NCI-H2081 (cell line): Measurements from ENCODE around the gene C5orf15.

Experiments
- DNase-seq, 2 experiments: peaks; one replicate each; lab custom pipeline; 2025; lab: John Stamatoyannopoulos, UW

C5orf15 gene

DNA sequence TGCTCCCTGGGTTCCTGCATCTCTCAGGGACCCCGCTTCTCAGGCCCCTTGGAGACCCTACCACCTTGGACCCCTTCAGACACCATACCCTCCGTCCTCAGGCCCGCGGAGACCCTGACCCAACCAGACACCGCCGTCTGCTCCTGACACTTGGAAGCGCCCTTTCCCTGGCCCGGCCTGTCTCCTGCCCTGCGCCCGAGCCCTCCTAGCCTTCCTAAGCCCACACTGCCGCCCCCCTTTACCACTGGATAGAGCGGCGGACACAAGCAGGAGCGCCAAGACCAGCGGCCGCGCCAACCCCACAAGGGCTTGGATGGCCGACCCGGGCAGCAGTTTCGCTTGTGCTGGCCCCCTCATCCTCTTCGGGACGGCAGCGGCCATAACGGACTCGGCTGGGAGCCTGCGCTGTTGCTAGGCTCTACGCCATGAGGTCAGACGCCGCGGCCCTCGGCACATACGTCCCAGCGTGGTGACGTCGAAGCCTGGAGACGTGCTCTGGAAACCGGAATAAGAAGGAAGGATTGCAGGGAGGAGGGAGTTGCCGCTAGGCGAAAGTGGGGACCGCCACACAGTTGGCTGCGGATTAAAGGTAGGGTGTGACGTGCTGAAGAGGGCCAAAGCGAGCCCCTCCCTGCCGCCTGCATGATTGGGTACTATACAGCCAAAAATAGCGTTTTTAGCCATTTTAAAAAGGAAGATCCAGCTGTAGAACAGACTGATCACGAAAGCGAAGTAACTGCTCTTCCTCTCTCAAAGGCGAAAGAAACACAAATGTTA lies at the start of gene C5orf15:
C5orf15 (minus strand) TSS at position 422 of the 777 bp plus-strand sequence; CDS start at position 381, 41 bp downstream.
- peak; percentile 86 to 91 for DNase-seq

DNA sequence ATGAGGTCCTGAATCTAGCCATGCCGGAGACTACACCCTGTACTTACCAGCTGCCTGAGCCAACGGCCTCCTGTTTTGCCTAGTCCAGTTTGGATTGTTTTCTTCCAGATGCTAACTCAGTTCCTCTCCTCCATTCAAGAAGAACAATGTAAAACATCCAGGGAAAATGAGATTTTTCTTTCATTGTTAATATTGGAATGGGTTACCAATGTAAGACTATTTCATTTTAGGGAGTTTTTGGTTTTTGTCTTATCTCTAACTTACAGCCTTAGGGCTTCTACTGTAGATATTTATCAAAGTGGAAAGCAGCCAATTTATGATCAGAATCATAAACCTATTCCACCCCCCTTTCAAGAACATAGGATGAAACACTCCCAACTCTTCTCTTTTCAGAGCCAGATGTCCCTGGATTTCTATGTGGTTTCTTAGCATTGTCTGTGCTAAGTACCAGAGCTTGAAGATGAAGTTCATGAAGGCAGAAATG lies 39.9 kb upstream of the C5orf15 start:
- DNase-seq: no peak

DNA sequence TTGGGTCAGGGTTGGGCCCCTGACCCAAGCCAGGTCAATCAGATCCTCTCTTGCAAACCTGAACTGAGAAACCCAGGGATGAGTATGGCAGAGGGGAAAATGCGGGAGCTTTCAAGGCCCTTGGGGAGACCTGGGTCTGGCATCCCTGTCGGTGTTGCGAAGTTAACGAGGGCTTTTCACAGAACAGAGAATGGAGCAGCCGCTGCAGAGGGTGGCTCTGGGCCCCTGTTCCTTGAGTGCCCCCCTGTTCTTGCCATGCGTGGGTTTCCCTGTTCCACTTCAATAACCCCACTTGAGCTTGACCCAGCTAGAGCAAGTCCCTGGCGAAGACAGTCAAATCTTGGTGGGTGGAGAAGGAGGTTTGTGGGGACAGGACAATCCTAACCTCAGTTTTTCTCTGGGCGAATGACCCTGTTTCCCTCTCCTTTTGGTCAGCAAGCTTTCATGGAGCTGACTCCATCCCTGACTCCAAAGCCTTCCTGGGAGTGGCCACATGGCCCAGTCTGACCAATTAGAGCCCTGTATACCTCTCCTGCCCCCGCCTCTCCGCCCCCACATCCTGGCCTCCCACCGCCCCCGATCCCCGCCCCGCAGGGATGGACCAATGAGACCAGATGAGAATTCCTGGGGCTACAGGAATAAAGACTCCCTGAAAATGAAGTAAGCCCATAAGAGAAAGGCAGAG lies 39.3 kb upstream of the C5orf15 start:
- no peak for DNase-seq

DNA sequence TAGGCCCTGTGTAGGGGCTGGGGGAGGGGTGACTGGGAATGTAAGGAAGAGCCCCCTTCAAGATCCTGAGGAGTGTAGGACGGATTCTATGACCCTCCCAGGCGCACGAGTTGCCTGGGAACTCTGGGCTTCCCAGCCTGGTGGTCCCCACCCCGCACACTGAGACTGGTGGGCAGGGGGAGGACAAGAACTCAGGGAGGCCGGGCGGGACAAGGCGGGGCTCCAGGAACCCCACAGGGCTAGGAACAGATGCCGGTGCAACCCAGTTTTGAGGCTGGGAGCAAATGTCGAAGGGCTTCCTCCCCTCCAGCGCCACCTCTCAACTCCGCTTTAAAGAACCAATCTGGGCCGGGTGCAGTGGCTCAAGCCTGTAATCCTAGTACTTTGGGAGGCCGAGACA lies 37.7 kb upstream of the C5orf15 start:
- DNase-seq: no peak

DNA sequence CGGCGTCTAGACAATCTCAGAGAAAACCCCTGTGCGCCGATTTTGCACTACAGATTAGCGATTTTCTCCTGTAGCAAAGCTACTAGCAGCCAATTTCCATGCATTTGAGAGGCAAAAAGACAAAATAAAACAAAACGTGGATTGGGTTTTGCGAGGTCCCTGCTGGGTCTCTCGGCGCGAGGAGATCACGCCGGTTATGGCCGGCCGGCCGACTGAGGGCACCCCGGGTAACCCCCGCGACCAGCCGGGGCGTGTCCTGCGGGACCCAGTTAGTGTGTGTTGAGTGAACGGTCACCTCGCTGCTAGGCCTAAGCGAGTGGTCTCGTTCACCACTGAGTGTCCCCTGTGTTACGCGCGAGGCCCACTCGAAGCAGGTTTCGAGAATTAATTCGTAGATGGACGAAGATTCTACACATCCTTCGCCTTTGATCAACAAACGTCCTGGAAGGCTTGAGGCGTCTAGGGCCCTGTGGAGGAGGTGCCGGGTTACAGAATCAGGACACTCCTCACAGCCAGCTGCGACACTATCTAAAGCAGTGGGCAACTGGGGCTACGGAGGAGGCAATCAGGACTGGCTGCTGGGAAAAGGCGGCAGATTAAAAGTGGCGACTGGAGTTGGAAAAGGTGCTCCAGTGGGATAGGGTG lies 37.1 kb upstream of the C5orf15 start:
- no peak for DNase-seq

DNA sequence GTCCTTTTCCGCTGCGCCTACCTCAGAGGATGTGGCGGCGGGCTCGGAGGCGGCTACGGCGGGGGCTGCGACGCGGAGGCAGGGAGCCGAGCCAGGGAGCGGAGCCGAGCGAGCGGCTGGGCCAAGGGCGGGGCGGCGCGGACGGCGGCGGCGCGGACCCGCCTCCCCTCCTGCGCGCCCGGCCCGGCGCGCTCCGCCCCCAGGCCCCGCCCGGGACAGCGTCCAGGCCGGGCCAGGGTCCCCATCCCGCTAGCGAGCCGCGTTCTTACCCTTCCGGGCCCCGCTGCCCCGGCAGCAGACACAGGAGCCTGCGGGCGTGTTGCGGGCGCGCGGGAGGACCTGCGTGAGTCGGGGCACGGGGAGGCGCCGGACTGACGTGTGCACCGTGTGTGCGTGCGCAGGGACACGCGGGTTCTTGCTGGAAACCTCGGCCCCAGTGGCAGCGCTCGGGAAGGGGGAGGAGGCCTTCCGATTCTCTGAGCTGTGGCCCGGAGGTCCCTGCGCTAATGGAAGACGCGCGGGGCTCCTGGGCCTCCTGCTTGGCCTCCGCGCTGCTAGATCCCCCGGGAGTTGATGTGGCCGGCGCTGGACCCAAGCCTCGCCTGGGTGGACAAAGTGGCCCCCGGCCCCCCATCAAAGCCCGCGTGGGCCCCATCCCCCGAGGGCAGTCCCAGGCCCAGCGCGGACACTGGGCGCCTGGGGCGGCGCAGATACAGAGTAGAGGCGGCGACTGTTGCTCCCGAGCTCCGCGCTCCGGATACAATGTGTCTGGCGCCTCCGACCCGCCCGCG lies 36.4 kb upstream of the C5orf15 start, which contains the start of gene VDAC1:
VDAC1 (minus strand) TSS at position 350 of the 791 bp plus-strand sequence. CDS start 11,963 bp downstream, outside the sequence.
- peak; percentile 64 to 74 for DNase-seq

DNA sequence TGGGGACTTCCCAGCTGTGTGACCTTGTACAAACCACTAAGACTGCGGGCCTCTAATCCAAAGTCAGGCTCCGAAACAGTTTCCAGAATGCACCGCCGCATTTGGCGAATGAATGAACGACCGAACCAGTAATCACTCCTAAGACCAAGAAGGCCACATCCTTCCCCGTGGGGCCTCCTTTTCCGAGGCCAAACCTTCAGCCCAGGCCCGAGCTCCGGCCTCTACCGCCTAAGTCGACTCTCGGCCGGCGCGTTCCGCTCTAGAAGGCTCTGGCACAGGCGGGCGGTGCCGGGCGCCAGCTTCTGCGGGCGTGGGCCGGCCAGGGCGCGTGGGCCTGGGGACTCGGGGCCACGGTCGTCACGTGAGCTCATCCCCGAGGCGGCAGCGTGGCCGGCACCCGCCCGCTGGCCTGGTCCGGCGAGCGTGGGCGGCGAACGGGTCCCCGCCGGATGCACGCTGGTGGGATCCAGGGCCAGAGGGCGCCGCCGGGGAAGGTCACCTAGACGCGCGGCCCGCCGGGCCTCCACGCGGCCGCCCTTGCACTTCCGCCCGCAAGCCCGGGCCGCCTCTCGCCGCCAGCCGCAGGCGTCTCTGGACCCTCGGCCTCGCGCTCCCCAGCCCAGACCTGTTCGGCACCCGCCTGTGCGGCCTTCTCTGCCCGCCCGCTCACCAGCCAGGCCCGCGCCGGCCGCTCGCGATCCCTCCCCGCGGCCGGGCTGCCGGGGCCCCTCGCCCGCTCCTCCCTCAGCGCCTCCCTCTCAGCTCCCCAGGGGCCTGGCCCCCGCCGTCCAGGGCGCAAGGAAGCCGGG lies 35.6 kb upstream of the C5orf15 start:
- DNase-seq: peak in 1 of 2 experiments; percentile 18

DNA sequence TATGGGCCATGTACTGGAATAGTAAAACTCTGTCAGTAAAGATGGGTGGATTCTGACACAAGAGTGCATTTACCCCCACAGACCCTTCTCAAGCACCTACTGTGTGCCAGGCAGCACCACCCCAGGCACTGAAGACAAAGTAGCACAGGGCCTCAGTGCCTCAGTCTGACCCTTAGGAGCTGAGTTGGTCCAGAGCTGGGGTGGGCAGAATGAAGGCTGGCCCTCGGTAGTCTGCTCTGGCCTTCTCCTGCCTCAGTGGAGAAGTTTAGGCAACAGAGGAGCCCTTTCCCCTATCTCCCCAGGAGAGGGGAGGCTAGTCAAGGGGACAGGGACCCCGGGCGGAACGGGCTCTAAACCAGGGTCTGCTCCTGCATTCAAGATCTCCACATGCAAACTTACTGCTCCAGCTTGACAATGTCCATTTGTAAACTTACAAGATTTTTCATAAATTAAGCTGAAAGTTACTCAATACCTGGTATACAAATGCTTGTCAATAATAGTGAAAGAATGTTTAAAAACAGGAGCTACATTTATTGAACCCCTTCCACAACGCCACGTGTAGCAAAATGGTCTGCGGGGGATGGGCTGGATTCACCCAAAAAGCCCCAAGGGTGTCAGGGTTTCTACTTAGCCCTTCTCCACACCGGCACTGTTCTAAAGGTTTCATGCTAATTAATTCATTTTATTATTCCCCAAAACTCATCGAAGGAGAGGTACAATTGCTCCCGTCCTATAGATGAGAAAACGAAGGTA lies 34.8 kb upstream of the C5orf15 start:
- DNase-seq: no peak

DNA sequence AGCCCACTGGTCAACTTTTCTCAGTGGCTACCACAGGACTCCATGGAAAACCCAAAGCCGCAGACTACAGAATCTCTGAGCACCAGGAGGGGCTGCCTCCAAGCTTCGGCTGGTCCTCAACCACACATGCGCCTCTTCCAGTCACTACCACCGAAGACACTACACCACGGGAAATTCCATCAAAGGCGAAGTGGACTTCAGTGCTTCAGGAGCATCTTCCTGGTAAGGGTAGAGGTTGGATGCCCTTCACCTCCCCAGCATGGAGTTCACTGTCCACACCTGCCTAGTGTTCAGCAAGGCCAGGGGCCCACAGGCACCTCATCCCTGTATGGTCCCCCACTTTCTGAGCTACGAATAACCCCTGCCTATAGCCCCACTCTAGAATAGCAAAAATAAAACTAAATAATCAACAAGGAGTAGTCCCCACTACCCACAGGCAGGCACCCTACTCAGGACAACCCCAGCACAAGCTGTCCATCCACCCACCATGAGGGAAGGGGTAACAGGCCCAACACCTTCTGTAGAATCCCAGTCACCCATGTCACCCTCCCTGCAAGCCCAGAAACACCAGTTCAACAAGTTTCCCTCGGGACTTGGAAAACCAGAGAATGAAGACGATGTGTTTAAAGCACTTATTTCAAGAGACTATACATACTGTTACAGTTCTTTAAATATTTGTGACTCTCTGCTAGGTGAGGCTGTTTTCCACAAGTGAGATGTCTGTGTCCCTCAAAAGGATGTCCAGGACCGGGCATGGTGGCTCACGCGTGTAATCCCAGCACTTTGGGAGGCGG lies 33.7 kb upstream of the C5orf15 start:
- DNase-seq: no peak

DNA sequence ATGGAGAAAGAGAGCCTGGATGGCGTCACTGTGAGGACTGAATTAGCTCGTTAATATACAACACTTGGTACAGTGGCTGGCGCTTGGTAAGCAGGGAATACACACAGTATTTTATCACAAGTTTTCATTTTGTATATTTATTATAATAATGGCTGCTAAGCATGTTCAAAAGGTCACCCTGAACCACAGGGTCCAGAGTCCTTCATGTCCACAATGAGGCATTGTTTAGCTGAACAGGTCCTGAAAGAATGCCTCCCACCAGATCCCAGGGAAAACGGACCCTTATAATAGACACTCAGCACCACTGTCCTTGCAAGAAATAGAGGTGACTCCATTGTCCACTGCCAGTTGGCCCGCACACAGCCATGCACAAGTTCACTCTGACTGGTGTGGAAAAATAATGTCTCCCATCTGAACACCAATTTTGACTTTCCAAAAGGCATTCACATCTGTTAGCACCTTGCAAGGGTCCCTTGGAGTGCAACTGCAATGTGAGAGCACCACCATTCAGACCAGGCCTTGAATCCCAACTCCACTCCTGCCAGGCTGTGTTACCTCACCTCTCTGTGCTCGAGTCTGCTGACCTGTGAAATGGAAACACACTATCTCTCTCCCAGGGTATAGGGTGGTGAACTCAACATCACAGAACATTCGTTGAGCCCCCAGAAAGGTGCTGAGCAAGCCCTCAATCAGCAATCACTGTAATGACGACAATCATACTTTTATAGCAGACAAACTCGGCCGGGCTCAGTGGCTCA lies 32.5 kb upstream of the C5orf15 start:
- DNase-seq: no peak

DNA sequence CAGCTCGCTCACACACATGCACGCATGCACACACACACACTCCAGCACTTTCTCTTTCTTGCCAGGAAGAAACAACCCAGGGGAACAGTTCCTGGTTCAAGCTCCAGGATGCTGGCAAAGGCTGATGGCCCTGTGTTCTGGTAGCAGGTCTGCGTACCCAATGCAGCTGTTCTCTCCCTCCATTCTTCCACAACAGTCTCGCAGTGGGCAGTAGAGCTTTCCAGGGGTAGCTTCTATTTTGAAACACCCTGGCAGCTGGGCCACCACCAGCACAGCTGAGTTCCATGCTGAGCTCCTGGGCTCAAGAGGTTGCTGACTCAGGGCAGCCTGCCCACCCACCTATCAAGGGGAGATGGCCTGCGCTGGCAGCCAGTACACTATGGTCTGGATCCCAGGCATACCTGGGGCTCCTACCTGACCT lies 31.7 kb upstream of the C5orf15 start:
- DNase-seq: no peak

DNA sequence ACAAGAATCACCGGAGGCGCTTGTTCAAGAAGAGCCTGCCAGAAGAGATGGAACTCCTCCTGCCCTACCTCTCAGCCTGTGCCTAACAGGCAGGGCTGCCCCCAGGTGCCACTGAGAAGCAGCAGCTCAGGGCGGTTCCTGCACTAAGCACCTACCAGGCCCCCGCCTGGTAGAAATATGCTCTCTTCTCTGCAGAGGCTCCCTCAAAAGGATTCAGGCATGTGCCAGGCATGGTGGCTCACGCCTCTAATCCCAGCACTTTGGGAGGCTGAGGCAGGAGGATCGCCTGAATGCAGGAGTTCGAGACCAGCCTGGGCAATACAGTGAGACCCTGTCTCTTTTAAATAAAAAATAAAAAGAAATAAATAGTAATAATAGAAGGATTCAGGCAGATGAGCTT lies 30.4 kb upstream of the C5orf15 start:
- no peak for DNase-seq

DNA sequence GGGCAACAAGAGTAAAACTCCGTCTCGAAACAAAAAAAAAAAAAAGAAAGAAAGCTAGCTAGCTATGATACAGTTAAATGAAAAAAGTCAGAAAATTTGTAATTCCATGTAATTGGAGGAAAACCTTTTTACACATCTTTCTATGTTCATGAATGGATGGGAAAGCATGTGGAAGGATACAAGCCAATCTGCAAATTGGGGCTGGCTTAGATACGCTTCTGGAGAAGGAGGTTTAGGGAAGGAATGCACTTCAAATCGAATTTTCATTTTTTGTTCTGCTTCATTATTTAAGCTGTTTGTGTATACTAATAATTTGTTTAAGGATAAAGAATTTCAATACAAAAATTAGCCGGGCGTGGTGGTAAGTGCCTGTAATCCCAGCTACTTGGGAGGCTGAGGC lies 29.6 kb upstream of the C5orf15 start:
- DNase-seq: no peak

DNA sequence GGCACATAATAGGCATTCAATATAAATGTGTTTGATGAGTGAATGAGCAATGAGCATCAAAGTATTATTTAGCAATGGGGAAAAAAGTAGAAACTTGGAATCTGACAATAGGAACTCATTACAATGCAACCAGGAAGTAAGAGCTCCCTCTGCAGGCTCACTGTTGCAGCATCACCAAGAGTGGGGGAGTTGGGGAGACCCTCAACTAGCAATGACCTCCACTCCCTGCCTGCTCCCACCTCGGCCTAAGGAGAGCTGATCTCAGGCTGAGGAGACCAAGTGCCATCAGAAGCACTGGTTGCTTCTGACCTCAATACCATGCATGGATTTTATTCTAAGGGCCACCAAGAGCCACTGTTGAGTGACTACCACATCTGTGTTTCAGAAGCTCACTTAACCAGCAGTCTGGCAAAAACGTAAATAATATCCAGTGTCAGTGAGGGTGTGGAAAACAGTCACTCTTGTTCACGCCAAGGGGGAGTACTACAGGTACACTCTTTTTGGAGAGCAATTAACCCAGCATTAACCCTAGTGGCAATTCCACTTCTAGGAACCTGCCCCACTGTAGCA lies 28.3 kb upstream of the C5orf15 start:
- no peak for DNase-seq

DNA sequence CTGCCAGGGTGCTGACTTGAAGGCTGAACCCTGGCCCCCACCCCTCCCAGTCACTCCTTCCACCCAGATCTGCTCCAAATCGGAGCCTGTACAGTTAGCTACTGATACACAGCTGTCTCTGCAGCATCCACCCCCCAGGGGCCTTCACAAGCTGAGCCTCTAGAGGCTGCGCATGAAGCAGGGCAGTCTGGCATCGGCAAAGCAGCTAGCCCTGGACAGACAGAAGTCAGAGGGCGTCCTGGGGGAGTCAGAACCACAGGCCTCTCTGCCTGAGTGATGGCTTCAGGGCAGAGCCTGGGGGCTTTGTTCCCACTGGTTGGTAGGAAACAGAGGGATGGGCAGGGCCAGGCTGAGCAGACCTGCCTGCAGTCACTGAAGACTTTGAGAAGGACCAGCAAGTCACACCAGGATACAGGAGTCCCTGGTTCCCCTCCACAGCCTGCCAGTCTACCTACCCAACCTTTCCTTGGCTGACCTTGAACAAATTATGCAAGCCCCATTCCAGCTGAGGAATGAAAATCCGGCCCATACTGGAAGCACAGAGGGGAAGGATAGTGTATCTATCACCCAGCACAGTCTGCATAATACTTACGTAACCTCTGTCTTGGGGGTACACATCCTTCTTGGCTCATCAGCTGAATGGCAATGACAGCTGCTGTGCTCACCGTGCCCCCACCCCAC lies 27.6 kb upstream of the C5orf15 start:
- DNase-seq: no peak

DNA sequence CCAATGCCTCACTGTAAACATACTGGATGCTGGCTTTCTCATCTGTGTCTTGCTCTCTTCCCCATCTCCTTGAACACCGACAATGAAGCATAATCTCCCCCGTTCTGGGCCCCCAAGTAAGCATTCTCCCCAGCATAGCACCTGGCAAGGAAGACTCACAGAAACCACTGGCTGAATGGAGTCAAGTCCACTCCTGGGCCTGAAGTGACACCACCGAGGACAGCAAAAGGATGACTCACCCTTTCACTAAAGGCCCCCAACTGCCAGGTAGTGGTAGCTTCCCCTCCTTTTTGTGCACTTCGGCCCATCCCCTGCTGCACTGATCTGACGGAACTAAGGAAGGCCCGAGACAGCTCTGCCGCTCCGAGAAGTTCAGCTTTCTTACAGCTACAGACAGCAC lies 26.9 kb upstream of the C5orf15 start:
- DNase-seq: no peak

DNA sequence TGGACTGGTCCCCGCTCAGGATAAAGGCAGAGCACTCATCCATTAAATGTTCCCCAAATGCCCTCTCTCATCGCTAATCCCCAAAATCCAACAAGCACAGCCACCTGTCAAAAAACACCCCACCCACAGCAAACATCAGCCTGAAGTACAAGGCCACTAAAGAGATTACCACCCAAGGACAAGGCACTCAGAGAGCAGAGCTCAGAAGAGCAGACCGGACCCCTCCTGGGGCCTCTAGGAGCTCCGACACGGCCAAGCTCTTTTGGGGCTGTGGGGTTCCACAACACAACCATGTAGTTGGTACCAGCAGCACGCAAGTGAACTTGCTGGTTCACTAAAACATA lies 26.5 kb upstream of the C5orf15 start:
- DNase-seq: no peak
